ENCODE data around the gene SELENOV.

SELENOV gene

DNA sequence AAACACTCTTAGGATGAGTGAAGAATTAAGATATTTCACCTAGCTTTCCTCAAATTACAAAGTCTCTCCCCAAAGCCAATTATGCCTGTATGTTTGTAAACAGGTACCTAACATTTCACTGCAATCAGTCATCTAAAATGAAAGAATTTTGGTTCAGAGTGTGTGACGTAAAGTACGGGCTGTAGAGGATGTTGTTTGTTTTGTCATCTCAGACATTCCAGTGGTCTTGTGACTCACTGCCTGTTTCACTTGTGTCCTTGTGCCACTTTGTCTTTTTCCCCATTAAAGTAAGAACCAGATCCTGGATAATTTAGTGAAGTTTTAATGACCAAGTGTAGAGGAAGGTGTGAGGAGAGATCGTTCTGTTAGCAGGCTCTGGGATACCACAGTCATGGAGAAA, 53.7 kb downstream of the SELENOV start:
- DNase-seq: no peak

Measured in effector CD8-positive, alpha-beta T cell (primary cell).